GM12878 (cell line): ENCODE measurements around the gene DMWD. TPM values are rescaled to one million over a fixed set of nuclear protein-coding genes. Genes with fewer than 3 reads are reported as not detected.

ENCODE experiments used
- ATAC-seq: fragments of 200-7000 bp; cut with Tn5 transposase; 3 replicates; pipeline ENCODE4 v1.9.1; 2020; ENCODE audit warnings: mild to moderate bottlenecking, moderate library complexity
- BruUV-seq: library from RNA; stranded (reverse); fragments of 400-500 nt; replicated peaks from 2 replicates; lab custom pipeline; 2021; lab: Mats Ljungman, UMichigan
- CTCF ChIA-PET: fragments of 300-600 bp; sonication (Branson Sonifier 250); formaldehyde crosslinking; extraction: SDS; loops from one replicate; lab custom pipeline; 2021; ENCODE audit warnings: inconsistent platforms; lab: Yijun Ruan, JAX
- POLR2A ChIA-PET: fragments of 350-600 bp; formaldehyde crosslinking; extraction: SDS; loops from one replicate; lab custom pipeline; 2021; ENCODE audit warnings: inconsistent platforms; lab: Charles Lee
- RAD21 ChIA-PET: fragments of 300-600 bp; sonication (Branson Sonifier 250); formaldehyde crosslinking; loops from one replicate; lab custom pipeline; 2023; ENCODE audit warnings: antibody characterized with exemption; ENCODE audit not compliant: unreplicated experiment; lab: Charles Lee
- SMC1A ChIA-PET: fragments of 300-600 bp; sonication (Branson Sonifier 250); formaldehyde crosslinking; loops from one replicate; lab custom pipeline; 2023; ENCODE audit not compliant: unreplicated experiment, uncharacterized antibody; lab: Charles Lee
- DNase-seq: peaks from one replicate; pipeline ENCODE4 v3.0.0-alpha.2; 2011; ENCODE audit warnings: low read depth, low spot score
- FAIRE-seq: peaks from 3 replicates; lab custom pipeline; 2011; peaks lifted over from hg19 to GRCh38; lab: Jason Lieb, UNC
- H2AFZ ChIP-seq: 2 replicates; pipeline ENCODE4 v1.6.0; 2011; ENCODE audit warnings: low read depth, low read length, control low read depth; ENCODE audit not compliant: control insufficient read depth
- H3K27ac ChIP-seq: 2 replicates; pipeline ENCODE4 v1.5.1; 2011; ENCODE audit warnings: control low read depth; ENCODE audit not compliant: control insufficient read depth, insufficient read depth
- H3K27me3 ChIP-seq, 2 experiments: replicated peaks in 1 of 2; 2 replicates each; pipeline versions ENCODE4 v1.6.0 to v1.6.1; 2011; ENCODE audit warnings: low read length in 1 of 2; ENCODE audit not compliant: control insufficient read depth in 2 of 2, insufficient read depth in 2 of 2
- H3K36me3 ChIP-seq, 2 experiments: 2 replicates each; pipeline ENCODE4 v1.5.1; 2011; ENCODE audit warnings: low read length in 1 of 2; ENCODE audit not compliant: control insufficient read depth in 2 of 2, insufficient read depth in 2 of 2
- H3K4me1 ChIP-seq: 2 replicates; pipeline ENCODE4 v1.6.1; 2011; ENCODE audit warnings: mild to moderate bottlenecking, low read length, moderate library complexity, mixed read lengths; ENCODE audit not compliant: control insufficient read depth, insufficient read depth
- H3K4me2 ChIP-seq: 2 replicates; pipeline ENCODE4 v1.6.0; 2011; ENCODE audit warnings: control low read depth; ENCODE audit not compliant: control insufficient read depth, insufficient read depth
- H3K4me3 ChIP-seq: fragments of 200-600 bp; sonication (generic); 2 replicates; pipeline ENCODE4 v1.5.1; 2016
- H3K79me2 ChIP-seq: 2 replicates; pipeline ENCODE4 v1.6.0; 2011; ENCODE audit warnings: low read length; ENCODE audit not compliant: control insufficient read depth, insufficient read depth
- H3K9ac ChIP-seq: 2 replicates; pipeline ENCODE4 v1.8.0; 2011; ENCODE audit warnings: low read length, control low read depth, mixed read lengths; ENCODE audit not compliant: control insufficient read depth, insufficient read depth
- H3K9me3 ChIP-seq: replicated peaks from 3 replicates; pipeline ENCODE4 v1.5.1; 2011; ENCODE audit warnings: mild to moderate bottlenecking, low read length; ENCODE audit not compliant: control insufficient read depth, insufficient read depth
- H4K20me1 ChIP-seq: 2 replicates; pipeline ENCODE4 v1.6.0; 2011; ENCODE audit not compliant: control insufficient read depth, insufficient read depth
- CBX5 ChIP-seq: sonication (generic); IDR thresholded peaks from 2 replicates; pipeline ENCODE4 v1.6.1; 2016; ENCODE audit warnings: low read depth, moderate library complexity, mild to moderate bottlenecking, inconsistent platforms
- DPF2 ChIP-seq: fragments of 450-650 bp; IDR thresholded peaks from 2 replicates; pipeline ENCODE4 v1.6.1; 2017; ENCODE audit warnings: mild to moderate bottlenecking
- E4F1 ChIP-seq: fragments of 450-650 bp; IDR thresholded peaks from 2 replicates; pipeline ENCODE4 v1.6.1; 2018; ENCODE audit warnings: borderline replicate concordance, mild to moderate bottlenecking; ENCODE audit not compliant: partially characterized antibody
- IKZF2 ChIP-seq, 2 experiments: fragments of 450-650 bp; IDR thresholded peaks; 2 replicates each; pipeline ENCODE4 v1.6.1; 2017; ENCODE audit warnings: mild to moderate bottlenecking in 2 of 2, moderate library complexity in 2 of 2
- IRF3 ChIP-seq: fragments of 450-650 bp; IDR thresholded peaks from 2 replicates; pipeline ENCODE4 v1.6.1; 2014; ENCODE audit warnings: mild to moderate bottlenecking
- JUNB ChIP-seq: IDR thresholded peaks from 2 replicates; pipeline ENCODE4 v1.6.1; 2016; ENCODE audit warnings: antibody characterized with exemption, mild to moderate bottlenecking
- MEF2A ChIP-seq: IDR thresholded peaks from 2 replicates; pipeline ENCODE4 v1.6.1; 2011; ENCODE audit warnings: low read depth, mild to moderate bottlenecking, low read length, moderate library complexity; ENCODE audit not compliant: insufficient read depth
- MLLT1 ChIP-seq: fragments of 450-650 bp; IDR thresholded peaks from 2 replicates; pipeline ENCODE4 v1.6.1; 2016; ENCODE audit warnings: mild to moderate bottlenecking
- POLR2A ChIP-seq: IDR thresholded peaks from 2 replicates; pipeline ENCODE4 v1.6.1; 2011; ENCODE audit warnings: low read depth, mild to moderate bottlenecking, low read length
- RCOR1 ChIP-seq: conservative IDR thresholded peaks from 2 replicates; pipeline ENCODE4 v1.6.1; 2012; ENCODE audit warnings: low read depth, low read length, improper control_type of control experiment
- RELB ChIP-seq: fragments of 450-650 bp; IDR thresholded peaks from 2 replicates; pipeline ENCODE4 v1.6.1; 2017; ENCODE audit warnings: low read depth, mild to moderate bottlenecking, moderate library complexity
- SPI1 ChIP-seq: IDR thresholded peaks from 2 replicates; pipeline ENCODE4 v1.6.1; 2011; ENCODE audit warnings: low read depth, mild to moderate bottlenecking, low read length, moderate library complexity, borderline replicate concordance; ENCODE audit not compliant: insufficient read depth
- SRF ChIP-seq, 2 experiments: IDR thresholded peaks; 2 replicates each; pipeline ENCODE4 v1.6.1; 2011; ENCODE audit warnings: low read depth in 2 of 2, low read length in 2 of 2, mild to moderate bottlenecking in 1 of 2, moderate library complexity in 1 of 2
- TCF7 ChIP-seq: IDR thresholded peaks from 2 replicates; pipeline ENCODE4 v1.6.1; 2014; ENCODE audit warnings: antibody characterized with exemption, borderline replicate concordance
- WGBS: methylation state at CpG from one replicate; pipeline ENCODE4 v1.1.6; 2016; ENCODE audit warnings: low lambda C conversion rate; ENCODE audit not compliant: insufficient replicate concordance, insufficient coverage; ENCODE audit errors: missing lambda C conversion rate; 5-methylcytosine and 5-hydroxymethylcytosine counted together
- in situ Hi-C: fragments of 300-500 bp; cut with MboI; formaldehyde crosslinking; loops from 9 replicates; pipeline ENCODE4 v1.14.3; 2018; ENCODE audit warnings: mixed read lengths
- intact Hi-C: fragments of 100-400 bp; cut with micrococcal nuclease; formaldehyde crosslinking; loops from one replicate; pipeline ENCODE4 v1.14.2; 2022; ENCODE audit not compliant: unreplicated experiment
- polyA plus RNA-seq, 11 experiments: library from polyadenylated mRNA; depleted of rRNA in 4 of 11; unstranded in 6 of 11; stranded (reverse) in 5 of 11; fragments of >200 nt; fragmentation: Nextera tagmentation in 4 of 11; fragmentation: Illumina TruSeq in 1 of 11; extraction: Ambion mirVana in 4 of 11; extraction: Trizol in 1 of 11; gene quantifications; 1 replicate in 1 of 11; 2 replicates in 10 of 11; pipeline versions ENCODE4 v1.2.1 to v1.2.3, GENCODE V29; 2011 to 2016; ENCODE audit warnings: inconsistent platforms in 2 of 11, missing spikeins in 2 of 11, low read depth in 1 of 11
- total RNA-seq, 4 experiments: library from RNA; depleted of rRNA in 3 of 4; stranded (reverse); fragments of >200 nt in 3 of 4; fragmentation: Illumina TruSeq in 1 of 4; extraction: Trizol in 1 of 4; gene quantifications; 2 replicates each; pipeline versions ENCODE4 v1.2.1 to v1.2.3, GENCODE V29; 2013 to 2021
- TF ChIP-seq, protein P1 (sequence below): IDR thresholded peaks from 2 replicates; pipeline ENCODE4 v1.6.1; 2012; ENCODE audit warnings: low read depth, low read length, improper control_type of control experiment

The DMWD gene
- total and polyA plus RNA-seq, 10 of the 15 experiments (the other 5 are each of a cell fraction or from before 2014, with no cell fraction given), result 3.5 to 56.0 (median 11.6) TPM

GRCh38 chr19:45780448-45781213 is 12.0 kb downstream of the DMWD start:
- ChIA-PET SMC1A (no interaction called here), CTCF (interaction anchor here (0.5 to 1.8 kb wide), 2 partner anchors 11 to 12 kb away, joined by 5 to 45 read pairs; partner anchors contain the start of genes DMWD and SIX5), RAD21 (no interaction called here), POLR2A (no interaction called here)
- no peak overlapping the region for H3K9ac ChIP-seq
- no peak overlapping the region for H2AFZ ChIP-seq
- no peaks in the 10 kb centered on the region for H4K20me1 ChIP-seq
- no peaks in the 10 kb centered on the region for H3K79me2 ChIP-seq
- H3K9me3 ChIP-seq, result no peaks in the 10 kb centered on the region
- no peaks in the 10 kb centered on the region for H3K36me3 ChIP-seq
- H3K4me2 ChIP-seq, result no peak overlapping the region
- in situ Hi-C loops, result no loop called here
- no peaks in the 10 kb centered on the region for H3K27me3 ChIP-seq
- no peak for ATAC-seq
- no peak overlapping the region for H3K27ac ChIP-seq
- intact Hi-C loops, result no loop called here
- FAIRE-seq, result no peak
- peaks cover 11% of the 10 kb centered on the region for H3K4me1 ChIP-seq
- WGBS, result 47% methylated on average over 9 of the region's 13 CpGs
- DNase-seq, result no peak
- no TSS peak for BruUV-seq
- H3K4me3 ChIP-seq, result no peak overlapping the region
- TF ChIP-seq, protein P1, sequence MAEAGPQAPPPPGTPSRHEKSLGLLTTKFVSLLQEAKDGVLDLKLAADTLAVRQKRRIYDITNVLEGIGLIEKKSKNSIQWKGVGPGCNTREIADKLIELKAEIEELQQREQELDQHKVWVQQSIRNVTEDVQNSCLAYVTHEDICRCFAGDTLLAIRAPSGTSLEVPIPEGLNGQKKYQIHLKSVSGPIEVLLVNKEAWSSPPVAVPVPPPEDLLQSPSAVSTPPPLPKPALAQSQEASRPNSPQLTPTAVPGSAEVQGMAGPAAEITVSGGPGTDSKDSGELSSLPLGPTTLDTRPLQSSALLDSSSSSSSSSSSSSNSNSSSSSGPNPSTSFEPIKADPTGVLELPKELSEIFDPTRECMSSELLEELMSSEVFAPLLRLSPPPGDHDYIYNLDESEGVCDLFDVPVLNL, result no peak
- TF ChIP-seq RCOR1, result no peak
- TF ChIP-seq JUNB, result no peak
- no peak for TF ChIP-seq SPI1
- TF ChIP-seq POLR2A, result no peak
- no peak for TF ChIP-seq DPF2
- TF ChIP-seq MEF2A, result no peak
- TF ChIP-seq E4F1, result no peak
- TF ChIP-seq SRF (IDR thresholded peaks at IDR 0.05; ENCODE audit: low read depth in 2 of 2, low read length in 2 of 2), result no peak
- no peak for TF ChIP-seq CBX5
- no peak for TF ChIP-seq IKZF2 (IDR thresholded peaks at IDR 0.05)
- TF ChIP-seq IRF3, result no peak
- TF ChIP-seq TCF7, result no peak
- TF ChIP-seq MLLT1, result no peak
- TF ChIP-seq RELB, result no peak
